HL-60 (cell line): ENCODE data around the gene MERTK.

Experiments
- DNase-seq, 2 experiments: peaks; one replicate each; pipeline ENCODE4 v3.0.0-alpha.2; 2010 to 2020; ENCODE audit warnings: low read depth in 1 of 2, low spot score in 1 of 2
- H3K27ac ChIP-seq: fragments of 250-450 bp; sonication (Bioruptor Pico); replicated peaks from 2 replicates; pipeline ENCODE4 v1.5.1; 2020; ENCODE audit warnings: mild to moderate bottlenecking, moderate library complexity
- H3K27me3 ChIP-seq: fragments of 250-450 bp; sonication (Bioruptor Pico); 2 replicates; pipeline ENCODE4 v1.5.1; 2021; ENCODE audit warnings: mild to moderate bottlenecking, moderate library complexity; ENCODE audit not compliant: insufficient read depth, poor library complexity, severe bottlenecking
- H3K4me3 ChIP-seq: replicated peaks from 2 replicates; pipeline ENCODE4 v1.5.1; 2011; ENCODE audit warnings: mild to moderate bottlenecking, control low read depth, low read length; ENCODE audit not compliant: insufficient read depth
- CTCF ChIP-seq: IDR thresholded peaks from one replicate; pipeline ENCODE4 v1.5.1; 2011; ENCODE audit warnings: low read length, control low read depth, inconsistent platforms; ENCODE audit not compliant: insufficient read depth
- GABPA ChIP-seq: IDR thresholded peaks from 2 replicates; pipeline ENCODE4 v1.6.1; 2012; ENCODE audit warnings: low read depth
- POLR2AphosphoS5 ChIP-seq: IDR thresholded peaks from 2 replicates; pipeline ENCODE4 v1.6.1; 2012; ENCODE audit warnings: low read depth
- REST ChIP-seq: IDR thresholded peaks from 2 replicates; pipeline ENCODE4 v1.6.1; 2012; ENCODE audit warnings: low read depth; ENCODE audit not compliant: insufficient replicate concordance
- SPI1 ChIP-seq: IDR thresholded peaks from 2 replicates; pipeline ENCODE4 v1.6.1; 2012; ENCODE audit warnings: low read depth, mild to moderate bottlenecking, borderline replicate concordance

MERTK gene

GRCh38 chr2:111948832-111949231 lies 50.4 kb downstream of the MERTK start:
- no peaks in the 10 kb centered on the region for H3K27me3 ChIP-seq
- DNase-seq: no peak
- TF ChIP-seq SPI1: no peak
- no peak for TF ChIP-seq REST
- no peak for TF ChIP-seq POLR2AphosphoS5
- no peak for TF ChIP-seq GABPA
- TF ChIP-seq CTCF: no peak
- H3K27ac ChIP-seq: no peak overlapping the region
- no peak overlapping the region for H3K4me3 ChIP-seq

- DNase-seq: no peak
- TF ChIP-seq REST: no peak
- TF ChIP-seq POLR2AphosphoS5: no peak
- no peak for TF ChIP-seq SPI1
- TF ChIP-seq GABPA: no peak
- no peak for TF ChIP-seq CTCF
- no peak overlapping the region for H3K4me3 ChIP-seq
- no peak overlapping the region for H3K27ac ChIP-seq
- no peaks in the 10 kb centered on the region for H3K27me3 ChIP-seq
These were observed 51.8 kb downstream of the MERTK start for GRCh38 chr2:111950236-111950635.

- no peak for DNase-seq
- TF ChIP-seq CTCF (no peak), POLR2AphosphoS5 (no peak), REST (no peak), GABPA (no peak), SPI1 (no peak)
These were observed 53.1 kb downstream of the MERTK start for GRCh38 chr2:111951486-111951885.

More at GRCh38 chr2:111951486-111951885, 53.1 kb downstream of the MERTK start:
- no peak overlapping the region for H3K4me3 ChIP-seq
- no peak overlapping the region for H3K27ac ChIP-seq
- H3K27me3 ChIP-seq: no peaks in the 10 kb centered on the region
